HepG2 (cell line): ENCODE measurements around the gene EEPD1. TPM values are rescaled to one million over a fixed set of nuclear protein-coding genes. Genes with fewer than 3 reads are reported as not detected.
A peak's percentile ranks its signal among the peaks of the same experiment; 100 is the strongest.

Experiments
- JARID2 ChIP-seq: sonication (generic); formaldehyde crosslinking; IDR thresholded peaks from 2 replicates; pipeline ENCODE4 v1.8.1; 2023; ENCODE audit warnings: missing genetic modification reagents, inconsistent platforms; ENCODE audit not compliant: insufficient replicate concordance
- MTA3 ChIP-seq: sonication (generic); formaldehyde crosslinking; IDR thresholded peaks from 2 replicates; pipeline ENCODE4 v1.4.0; 2020; ENCODE audit warnings: missing genetic modification reagents
- PAF1 ChIP-seq: IDR thresholded peaks from 2 replicates; pipeline ENCODE4 v1.6.1; 2016; ENCODE audit warnings: missing genetic modification reagents, missing compliant biosample characterization
- PCBP2 ChIP-seq: fragments of 200-400 bp; formaldehyde crosslinking; optimal IDR thresholded peaks from 2 replicates; pipeline ENCODE3; 2018; ENCODE audit warnings: low read length, low read depth; ENCODE audit not compliant: poor library complexity, severe bottlenecking
- ZFX ChIP-seq: sonication (generic); formaldehyde crosslinking; IDR thresholded peaks from 2 replicates; pipeline ENCODE4 v1.4.0; 2020; ENCODE audit warnings: mild to moderate bottlenecking, low read depth, missing genetic modification reagents, moderate library complexity
- ZMYM3 ChIP-seq: sonication (generic); formaldehyde crosslinking; IDR thresholded peaks from 2 replicates; pipeline ENCODE4 v1.5.1; 2020; ENCODE audit warnings: mild to moderate bottlenecking, missing genetic modification reagents
- ZNF350 ChIP-seq: sonication (generic); formaldehyde crosslinking; IDR thresholded peaks from 2 replicates; pipeline ENCODE4 v1.4.0; 2020; ENCODE audit warnings: mild to moderate bottlenecking, low read depth, missing genetic modification reagents, borderline replicate concordance
- ZNF564 ChIP-seq: sonication (generic); formaldehyde crosslinking; IDR thresholded peaks from 2 replicates; pipeline ENCODE4 v1.8.1; 2023; ENCODE audit warnings: mild to moderate bottlenecking, missing genetic modification reagents
- ZNF687 ChIP-seq: sonication (generic); formaldehyde crosslinking; IDR thresholded peaks from 2 replicates; pipeline ENCODE4 v1.5.1; 2020; ENCODE audit warnings: mild to moderate bottlenecking, missing genetic modification reagents, moderate library complexity
- polyA plus RNA-seq, 8 experiments: library from polyadenylated mRNA; depleted of rRNA in 3 of 8; stranded (reverse) in 7 of 8; unstranded in 1 of 8; fragments of >200 nt; fragmentation: Illumina TruSeq in 4 of 8; extraction: Trizol in 4 of 8; gene quantifications; 2 replicates each; pipeline versions ENCODE4 v1.2.1 to v1.2.3, GENCODE V29; 2011 to 2016; ENCODE audit warnings: low read depth in 4 of 8, missing spikeins in 1 of 8, mixed read lengths in 1 of 8; ENCODE audit not compliant: insufficient read depth in 1 of 8
- total RNA-seq, 5 experiments: library from RNA; depleted of rRNA; stranded (reverse); fragments of >200 nt; fragmentation: Illumina TruSeq; extraction: Trizol; gene quantifications; 2 replicates each; pipeline ENCODE4 v1.2.3, GENCODE V29; 2016; ENCODE audit warnings: low read depth in 1 of 5
- TF ChIP-seq, protein P1 (sequence below), 2 experiments: fragments of 450-650 bp in 1 of 2; sonication (generic) in 1 of 2; formaldehyde crosslinking in 1 of 2; IDR thresholded peaks; 2 replicates each; pipeline versions ENCODE4 v1.6.1 to v1.8.0; 2016 to 2022; ENCODE audit warnings: antibody characterized with exemption in 1 of 2, mild to moderate bottlenecking in 1 of 2, missing genetic modification reagents in 1 of 2

Gene EEPD1
- total and polyA plus RNA-seq, 2 of the 13 experiments (the other 11 are each of a cell fraction or from before 2014, with no cell fraction given): 10.1 to 16.4 TPM

- TF ChIP-seq ZNF687 (CRISPR knock-in tag) (peak; percentile 26; the same call in 1 of the 2 replicates), ZFX (CRISPR knock-in tag) (peak; percentile 10; the same call in 1 of the 2 replicates), MTA3 (CRISPR knock-in tag) (no peak), PCBP2 (no peak), JARID2 (CRISPR knock-in tag) (no peak), ZMYM3 (CRISPR knock-in tag) (no peak), PAF1 (CRISPR knock-in tag) (no peak), ZNF350 (0 out of 2 replicates have a peak, but pooled peaks have one; percentile 7), ZNF564 (CRISPR knock-in tag) (no peak)
- TF ChIP-seq, protein P1, sequence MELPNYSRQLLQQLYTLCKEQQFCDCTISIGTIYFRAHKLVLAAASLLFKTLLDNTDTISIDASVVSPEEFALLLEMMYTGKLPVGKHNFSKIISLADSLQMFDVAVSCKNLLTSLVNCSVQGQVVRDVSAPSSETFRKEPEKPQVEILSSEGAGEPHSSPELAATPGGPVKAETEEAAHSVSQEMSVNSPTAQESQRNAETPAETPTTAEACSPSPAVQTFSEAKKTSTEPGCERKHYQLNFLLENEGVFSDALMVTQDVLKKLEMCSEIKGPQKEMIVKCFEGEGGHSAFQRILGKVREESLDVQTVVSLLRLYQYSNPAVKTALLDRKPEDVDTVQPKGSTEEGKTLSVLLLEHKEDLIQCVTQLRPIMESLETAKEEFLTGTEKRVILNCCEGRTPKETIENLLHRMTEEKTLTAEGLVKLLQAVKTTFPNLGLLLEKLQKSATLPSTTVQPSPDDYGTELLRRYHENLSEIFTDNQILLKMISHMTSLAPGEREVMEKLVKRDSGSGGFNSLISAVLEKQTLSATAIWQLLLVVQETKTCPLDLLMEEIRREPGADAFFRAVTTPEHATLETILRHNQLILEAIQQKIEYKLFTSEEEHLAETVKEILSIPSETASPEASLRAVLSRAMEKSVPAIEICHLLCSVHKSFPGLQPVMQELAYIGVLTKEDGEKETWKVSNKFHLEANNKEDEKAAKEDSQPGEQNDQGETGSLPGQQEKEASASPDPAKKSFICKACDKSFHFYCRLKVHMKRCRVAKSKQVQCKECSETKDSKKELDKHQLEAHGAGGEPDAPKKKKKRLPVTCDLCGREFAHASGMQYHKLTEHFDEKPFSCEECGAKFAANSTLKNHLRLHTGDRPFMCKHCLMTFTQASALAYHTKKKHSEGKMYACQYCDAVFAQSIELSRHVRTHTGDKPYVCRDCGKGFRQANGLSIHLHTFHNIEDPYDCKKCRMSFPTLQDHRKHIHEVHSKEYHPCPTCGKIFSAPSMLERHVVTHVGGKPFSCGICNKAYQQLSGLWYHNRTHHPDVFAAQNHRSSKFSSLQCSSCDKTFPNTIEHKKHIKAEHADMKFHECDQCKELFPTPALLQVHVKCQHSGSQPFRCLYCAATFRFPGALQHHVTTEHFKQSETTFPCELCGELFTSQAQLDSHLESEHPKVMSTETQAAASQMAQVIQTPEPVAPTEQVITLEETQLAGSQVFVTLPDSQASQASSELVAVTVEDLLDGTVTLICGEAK (IDR thresholded peaks at IDR 0.05): no peak
- TF ChIP-seq, protein P1 (CRISPR knock-in tag; IDR thresholded peaks at IDR 0.05): 0 out of 2 replicates have a peak, but pooled peaks have one; percentile 23
Measured at GRCh38 chr7:36312915-36313334, 159.9 kb downstream of the EEPD1 start (continued).
